NCI-H446 treated with DMSO at 0.1 percent for 48 hours (cell line): Measurements from ENCODE around the gene TMEM9.

Experiments used
- DNase-seq: peaks from one replicate; lab custom pipeline; 2025; lab: John Stamatoyannopoulos, UW

TMEM9 gene

GRCh38 chr1:201154389-201155165, at the start of gene TMEM9:
Gene TMEM9 (minus strand): TSS chr1:201154474. CDS start chr1:201153923, 551 bp downstream.
- DNase-seq = peak; percentile 92

GRCh38 chr1:201198598-201198997, 44.3 kb upstream of the TMEM9 start:
- no peak for DNase-seq

GRCh38 chr1:201194046-201194445, 39.8 kb upstream of the TMEM9 start:
- no peak for DNase-seq

- no peak for DNase-seq
These were observed 38.1 kb upstream of the TMEM9 start for GRCh38 chr1:201192261-201192788.

- DNase-seq = no peak
These were observed 37.5 kb upstream of the TMEM9 start for GRCh38 chr1:201191653-201192260.

GRCh38 chr1:201190624-201191051, 36.4 kb upstream of the TMEM9 start, which contains the start of gene IGFN1:
Gene IGFN1 (plus strand): TSS chr1:201190824. CDS start chr1:201193294, 2,470 bp downstream.
- DNase-seq = no peak

GRCh38 chr1:201190005-201190404, 35.7 kb upstream of the TMEM9 start:
- DNase-seq = no peak

- no peak for DNase-seq
These were observed 34.8 kb upstream of the TMEM9 start for GRCh38 chr1:201189085-201189484.

- DNase-seq = no peak
These were observed 31.9 kb upstream of the TMEM9 start for GRCh38 chr1:201186192-201186591.

GRCh38 chr1:201185527-201186128, 31.4 kb upstream of the TMEM9 start:
- no peak for DNase-seq

GRCh38 chr1:201185123-201185453, 30.8 kb upstream of the TMEM9 start:
- DNase-seq = no peak

GRCh38 chr1:201184307-201185122, 30.2 kb upstream of the TMEM9 start:
- DNase-seq = no peak

GRCh38 chr1:201183753-201184152, 29.5 kb upstream of the TMEM9 start:
- no peak for DNase-seq

GRCh38 chr1:201183209-201183608, 28.9 kb upstream of the TMEM9 start:
- DNase-seq = no peak

- no peak for DNase-seq
These were observed 27.5 kb upstream of the TMEM9 start for GRCh38 chr1:201181726-201182125.

GRCh38 chr1:201181323-201181722, 27.0 kb upstream of the TMEM9 start:
- no peak for DNase-seq

- no peak for DNase-seq
These were observed 26.6 kb upstream of the TMEM9 start for GRCh38 chr1:201180901-201181300.

- no peak for DNase-seq
These were observed 25.9 kb upstream of the TMEM9 start for GRCh38 chr1:201180141-201180540.

- DNase-seq = no peak
These were observed 24.4 kb upstream of the TMEM9 start for GRCh38 chr1:201178718-201179117.

- DNase-seq = no peak
These were observed 22.7 kb upstream of the TMEM9 start for GRCh38 chr1:201176940-201177339.

- DNase-seq = no peak
These were observed 21.7 kb upstream of the TMEM9 start for GRCh38 chr1:201175820-201176500.
